Muscle layer of colon (tissue), 2 donors: ENCODE results near the gene ARID1B.

Experiments used
- H3K27ac ChIP-seq: one replicate; pipeline ENCODE4 v1.7.0; 2013; ENCODE audit warnings: low read depth, mild to moderate bottlenecking, low read length, moderate library complexity
- H3K27me3 ChIP-seq, 2 donors: one replicate each; pipeline ENCODE4 v1.7.0; 2013; ENCODE audit warnings: low read length in 2 of 2, mild to moderate bottlenecking in 2 of 2; ENCODE audit not compliant: insufficient read depth in 2 of 2, control insufficient read depth in 1 of 2
- H3K36me3 ChIP-seq: one replicate; pipeline ENCODE4 v1.7.0; 2013; ENCODE audit warnings: mild to moderate bottlenecking, low read length; ENCODE audit not compliant: insufficient read depth
- H3K4me1 ChIP-seq: one replicate; pipeline ENCODE4 v1.7.0; 2013; ENCODE audit warnings: mild to moderate bottlenecking, low read length; ENCODE audit not compliant: insufficient read depth
- H3K4me3 ChIP-seq, 2 donors: one replicate each; pipeline ENCODE4 v1.7.0; 2013; ENCODE audit warnings: low read length in 2 of 2, low read depth in 1 of 2, mild to moderate bottlenecking in 1 of 2, moderate library complexity in 1 of 2
- H3K9ac ChIP-seq: one replicate; pipeline ENCODE4 v1.7.0; 2013; ENCODE audit warnings: low read length
- H3K9me3 ChIP-seq: one replicate; pipeline ENCODE4 v1.7.0; 2013; ENCODE audit warnings: mild to moderate bottlenecking, low read length
- donor health status: abdominal sarcoma.
- donor health status: Adenocarcinoma of cecum.

ARID1B gene

DNA sequence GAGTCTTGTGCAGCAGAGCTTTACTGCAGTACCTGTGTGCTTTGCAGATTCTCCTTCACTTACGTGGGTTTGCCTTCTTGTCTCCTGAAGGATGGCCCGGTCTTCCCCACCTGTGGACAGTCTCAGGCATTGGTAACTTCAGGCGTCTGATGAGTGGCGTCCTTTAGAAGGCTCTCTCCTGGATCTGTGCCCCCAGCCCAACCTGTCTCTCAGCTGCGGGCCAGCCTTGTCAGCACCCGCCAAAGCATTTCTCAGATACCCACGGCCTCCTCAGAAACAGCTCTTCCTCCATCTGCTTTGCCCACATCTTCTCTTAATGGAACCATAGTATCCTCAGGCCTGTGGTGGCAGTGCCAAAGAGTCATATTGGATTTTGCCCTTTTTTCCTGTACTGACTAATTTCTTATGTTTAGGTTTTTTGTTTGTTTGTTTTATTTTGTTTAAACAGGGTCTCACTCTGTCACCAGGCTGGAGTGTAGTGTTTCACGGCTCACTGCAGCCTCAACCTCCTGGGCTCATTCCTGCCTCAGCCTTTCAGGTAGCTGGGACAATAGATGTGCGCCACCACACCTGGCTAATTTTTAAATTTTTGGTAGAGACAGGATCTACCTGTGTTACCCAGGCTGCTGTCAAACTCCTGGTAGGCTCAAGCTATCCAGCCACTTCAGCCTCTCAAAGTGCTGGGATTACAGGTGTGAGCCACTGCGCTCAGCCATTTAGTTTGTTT is 96.6 kb downstream of the ARID1B start:
- Histone ChIP-seq H3K4me3 (no peak overlapping the region), H3K4me1 (peaks cover 19% of the 10 kb centered on the region), H3K9me3 (no peaks in the 10 kb centered on the region), H3K27ac (no peak overlapping the region), H3K9ac (no peak overlapping the region), H3K27me3 (no peaks in the 10 kb centered on the region), H3K36me3 (no peaks in the 10 kb centered on the region)

DNA sequence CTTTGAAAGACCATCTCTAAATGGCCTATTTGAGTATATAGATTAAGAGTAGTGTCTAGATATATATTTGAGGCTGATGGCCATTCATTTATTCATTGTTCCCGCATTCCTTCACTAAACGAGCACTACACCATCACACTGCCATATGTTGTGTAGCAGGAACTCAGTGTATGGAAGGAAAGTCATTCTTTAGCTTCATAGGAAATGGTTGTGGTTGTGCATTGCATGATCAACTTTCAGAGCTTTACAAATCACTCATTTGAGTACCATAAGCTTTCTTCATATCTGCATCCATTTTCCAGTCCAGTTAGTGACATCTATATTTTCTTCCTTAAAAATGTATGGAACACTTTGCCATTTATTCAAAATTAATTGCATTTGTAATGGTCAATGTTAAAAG is 97.9 kb downstream of the ARID1B start:
- Histone ChIP-seq H3K4me3 (no peak overlapping the region), H3K9ac (no peak overlapping the region), H3K9me3 (no peaks in the 10 kb centered on the region), H3K27me3 (no peaks in the 10 kb centered on the region), H3K4me1 (peaks cover 23% of the 10 kb centered on the region), H3K36me3 (no peaks in the 10 kb centered on the region), H3K27ac (no peak overlapping the region)

DNA sequence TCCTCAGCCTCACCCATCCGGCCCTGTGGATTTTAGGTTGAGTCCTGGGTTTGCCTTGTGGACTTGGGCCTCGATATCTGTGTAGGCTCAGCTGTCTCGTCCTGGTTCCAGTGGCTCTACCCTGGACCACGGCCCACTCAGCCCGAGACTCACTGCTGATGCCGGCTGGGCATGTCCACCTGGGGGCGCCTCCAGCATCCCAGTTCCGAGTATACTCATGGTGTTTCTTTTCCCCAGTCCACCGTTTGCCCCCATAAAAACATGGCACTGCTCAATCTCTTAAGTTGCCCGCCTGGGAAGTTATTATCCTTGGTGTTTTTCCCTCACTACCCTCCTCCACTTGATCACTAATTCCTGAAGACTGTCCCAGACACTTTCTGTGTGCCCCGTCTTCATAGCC is 99.1 kb downstream of the ARID1B start:
- H3K4me1 ChIP-seq: peaks cover 22% of the 10 kb centered on the region

DNA sequence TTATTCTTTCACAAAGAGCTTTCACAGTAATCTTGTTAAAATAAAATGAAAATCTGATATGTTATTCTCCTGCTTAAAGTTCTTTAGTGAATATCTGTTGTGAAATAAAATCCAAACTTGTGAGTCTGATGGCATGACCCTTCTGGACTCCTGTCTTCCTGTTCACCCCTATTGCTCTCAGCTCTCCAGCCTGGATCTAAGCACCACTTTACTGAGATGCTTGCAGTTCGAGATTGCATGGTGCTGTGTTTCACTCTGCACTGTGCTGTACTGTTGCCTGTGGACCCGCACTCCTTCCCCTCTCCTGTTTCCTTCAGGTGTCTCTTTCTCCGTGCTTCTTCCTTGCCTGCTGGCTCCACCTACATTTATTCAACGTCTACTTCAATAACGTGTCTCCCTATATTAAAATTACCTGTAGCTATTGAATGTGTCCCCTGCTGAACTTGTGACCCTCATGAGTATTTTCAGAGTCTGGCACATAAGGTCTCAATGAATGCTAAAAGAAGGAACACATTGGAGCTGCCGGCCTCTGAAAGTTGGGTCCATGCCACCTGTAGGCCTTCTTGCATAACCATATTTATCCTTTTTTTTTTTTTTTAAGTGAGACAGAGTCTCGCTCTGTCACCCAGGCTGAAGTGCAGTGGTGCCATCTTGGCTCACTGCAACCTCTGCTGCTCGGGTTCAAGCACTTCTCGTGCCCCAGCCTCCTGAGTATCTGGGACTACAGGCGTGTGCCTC is 100.1 kb downstream of the ARID1B start:
- H3K9ac ChIP-seq: no peak overlapping the region
- H3K9me3 ChIP-seq: no peaks in the 10 kb centered on the region
- H3K36me3 ChIP-seq: no peaks in the 10 kb centered on the region
- no peaks in the 10 kb centered on the region for H3K27me3 ChIP-seq
- peaks cover 22% of the 10 kb centered on the region for H3K4me1 ChIP-seq
- H3K27ac ChIP-seq: no peak overlapping the region
- no peak overlapping the region for H3K4me3 ChIP-seq

More for the DNA sequence above, 99.1 kb downstream of the ARID1B start:
- H3K4me3 ChIP-seq: no peak overlapping the region
- no peaks in the 10 kb centered on the region for H3K36me3 ChIP-seq
- no peaks in the 10 kb centered on the region for H3K9me3 ChIP-seq
- no peaks in the 10 kb centered on the region for H3K27me3 ChIP-seq
- no peak overlapping the region for H3K27ac ChIP-seq
- no peak overlapping the region for H3K9ac ChIP-seq

DNA sequence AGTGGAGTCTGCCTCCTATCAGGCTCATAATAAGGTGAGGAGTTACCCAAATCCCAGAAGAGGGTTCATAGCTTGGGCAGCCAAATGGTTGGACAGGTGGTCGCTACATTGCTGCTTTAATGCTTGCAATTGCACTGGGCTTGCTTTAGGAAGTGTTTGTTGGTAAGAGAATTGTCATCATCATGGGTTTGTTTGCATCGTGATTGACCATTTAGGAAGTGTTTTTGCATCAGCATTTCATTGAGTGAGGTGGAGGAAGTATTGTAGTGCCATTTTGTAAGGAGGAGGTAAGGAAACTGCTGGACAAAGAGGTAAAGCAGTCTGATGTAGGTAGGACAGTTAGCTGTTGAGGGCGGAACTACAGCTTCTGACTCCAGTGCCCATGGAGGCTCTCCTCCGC is 101.5 kb downstream of the ARID1B start:
- peaks cover 25% of the 10 kb centered on the region for H3K4me1 ChIP-seq
- no peak overlapping the region for H3K27ac ChIP-seq
- H3K4me3 ChIP-seq: no peak overlapping the region
- H3K27me3 ChIP-seq: no peaks in the 10 kb centered on the region
- H3K9me3 ChIP-seq: no peaks in the 10 kb centered on the region
- no peaks in the 10 kb centered on the region for H3K36me3 ChIP-seq
- no peak overlapping the region for H3K9ac ChIP-seq

DNA sequence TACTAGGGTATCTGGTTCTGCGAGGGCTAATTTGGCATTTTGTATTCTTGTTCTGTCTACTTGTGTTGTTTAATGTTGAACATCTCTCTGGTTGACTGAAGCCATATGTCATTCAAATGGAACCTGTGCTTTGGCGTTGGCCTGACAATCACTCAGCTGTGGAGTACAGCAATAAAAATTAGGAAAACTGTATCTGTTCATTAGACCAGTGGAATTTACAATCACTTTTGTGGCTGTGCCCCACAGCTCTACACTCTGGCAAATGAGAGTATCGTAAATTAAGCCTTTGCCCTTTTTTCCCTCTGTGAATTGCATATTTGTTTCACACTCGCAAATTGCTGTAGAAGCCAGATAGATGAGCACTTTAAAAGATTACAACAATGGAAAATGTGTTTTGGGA is 102.0 kb downstream of the ARID1B start:
- Histone ChIP-seq H3K4me1 (peaks cover 27% of the 10 kb centered on the region), H3K9ac (no peak overlapping the region)

DNA sequence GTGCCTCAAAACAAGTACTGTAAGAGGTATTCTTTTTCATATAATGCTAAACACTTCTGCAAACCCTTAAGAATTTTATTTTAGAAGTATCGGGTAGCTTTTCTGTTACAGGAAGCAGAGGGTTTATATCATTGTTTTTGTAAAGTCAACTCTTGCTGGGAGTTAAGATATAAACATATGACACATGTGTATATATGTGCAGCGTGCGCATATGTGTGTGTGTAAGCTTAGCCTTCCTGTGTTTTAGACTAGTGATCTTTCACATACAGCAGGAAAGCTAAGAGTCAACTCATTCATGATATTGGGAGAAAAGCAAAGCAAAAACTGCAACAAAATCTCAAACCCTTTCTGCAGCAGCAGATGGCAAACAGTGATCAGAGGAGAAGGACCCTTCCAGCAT is 102.4 kb downstream of the ARID1B start:
- H3K9ac ChIP-seq: no peak overlapping the region
- no peaks in the 10 kb centered on the region for H3K9me3 ChIP-seq
- H3K27ac ChIP-seq: no peak overlapping the region
- no peaks in the 10 kb centered on the region for H3K27me3 ChIP-seq
- no peaks in the 10 kb centered on the region for H3K36me3 ChIP-seq
- H3K4me1 ChIP-seq: peaks cover 27% of the 10 kb centered on the region
- no peak overlapping the region for H3K4me3 ChIP-seq

More for the DNA sequence above, 102.0 kb downstream of the ARID1B start:
- Histone ChIP-seq H3K27me3 (no peaks in the 10 kb centered on the region), H3K27ac (no peak overlapping the region), H3K4me3 (no peak overlapping the region), H3K36me3 (no peaks in the 10 kb centered on the region), H3K9me3 (no peaks in the 10 kb centered on the region)

DNA sequence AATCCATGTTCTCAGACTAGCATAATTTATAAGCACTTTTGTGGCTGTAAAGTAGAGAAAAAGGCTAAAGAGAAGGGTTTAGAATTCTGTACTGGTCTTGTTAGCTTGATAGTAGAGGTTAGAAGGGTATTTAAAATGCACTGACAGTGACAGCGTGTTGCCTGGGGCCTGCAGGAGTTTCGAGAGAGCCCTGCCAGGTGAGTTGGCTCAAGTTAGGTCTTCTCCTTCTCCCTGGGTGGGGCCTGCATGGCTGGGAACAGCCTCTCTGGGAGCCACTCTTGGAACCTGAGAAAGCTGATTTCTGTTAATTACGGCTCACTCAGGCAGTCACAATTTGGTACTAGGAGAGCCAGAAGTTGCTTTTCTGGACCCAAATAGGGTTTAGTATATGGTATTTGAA is 103.7 kb downstream of the ARID1B start:
- Histone ChIP-seq H3K9ac (no peak overlapping the region), H3K4me1 (peaks cover 27% of the 10 kb centered on the region), H3K36me3 (no peaks in the 10 kb centered on the region), H3K9me3 (no peaks in the 10 kb centered on the region), H3K27ac (no peak overlapping the region), H3K27me3 (no peaks in the 10 kb centered on the region), H3K4me3 (no peak overlapping the region)

DNA sequence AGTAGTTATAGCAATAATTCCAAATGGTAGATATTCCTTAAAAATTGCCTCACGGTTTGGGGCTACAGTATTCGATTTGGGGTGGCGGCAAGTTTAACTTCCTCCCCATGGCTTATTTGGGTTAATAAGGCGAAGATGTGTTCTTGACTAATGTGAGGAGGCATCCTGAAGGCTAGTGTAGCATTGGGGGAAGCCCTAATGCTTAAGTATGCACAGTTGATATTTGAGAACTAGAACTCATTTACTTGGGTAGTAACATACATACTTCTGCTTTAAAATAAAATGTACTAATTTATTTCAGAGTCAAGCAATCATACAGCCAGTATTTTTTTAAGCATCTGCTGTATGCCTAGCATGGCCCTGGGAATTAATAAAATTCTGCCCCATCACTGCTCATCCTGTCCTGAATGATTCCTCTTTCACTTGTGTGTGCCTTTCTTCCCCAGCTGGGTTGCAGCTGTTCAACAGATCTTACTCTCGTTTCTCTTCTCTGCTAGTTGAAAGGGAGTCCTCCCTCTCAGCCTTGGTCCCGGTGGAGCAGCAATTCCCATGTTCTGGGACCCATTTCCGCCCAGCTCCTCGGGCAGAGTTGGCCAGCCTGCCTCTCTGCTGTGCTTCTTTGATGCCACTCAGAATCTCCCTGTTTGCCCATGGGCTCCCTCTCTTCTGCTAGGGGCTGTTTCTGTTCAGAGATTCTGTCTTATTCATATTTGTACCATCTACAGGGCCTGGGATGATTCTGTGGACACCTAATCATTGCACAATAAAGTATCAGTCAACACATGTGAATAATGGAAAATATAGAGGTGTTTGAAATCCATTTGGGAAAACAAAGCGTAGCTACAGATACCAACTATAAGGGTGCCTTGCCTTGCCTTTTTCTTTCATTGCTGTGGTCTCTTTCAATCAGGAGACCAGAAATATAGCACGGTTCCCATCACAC is 104.8 kb downstream of the ARID1B start:
- H3K27ac ChIP-seq: no peak overlapping the region
- no peak overlapping the region for H3K4me3 ChIP-seq
- no peaks in the 10 kb centered on the region for H3K36me3 ChIP-seq
- H3K9me3 ChIP-seq: no peaks in the 10 kb centered on the region
- peaks cover 26% of the 10 kb centered on the region for H3K4me1 ChIP-seq
- no peak overlapping the region for H3K9ac ChIP-seq
- no peaks in the 10 kb centered on the region for H3K27me3 ChIP-seq

DNA sequence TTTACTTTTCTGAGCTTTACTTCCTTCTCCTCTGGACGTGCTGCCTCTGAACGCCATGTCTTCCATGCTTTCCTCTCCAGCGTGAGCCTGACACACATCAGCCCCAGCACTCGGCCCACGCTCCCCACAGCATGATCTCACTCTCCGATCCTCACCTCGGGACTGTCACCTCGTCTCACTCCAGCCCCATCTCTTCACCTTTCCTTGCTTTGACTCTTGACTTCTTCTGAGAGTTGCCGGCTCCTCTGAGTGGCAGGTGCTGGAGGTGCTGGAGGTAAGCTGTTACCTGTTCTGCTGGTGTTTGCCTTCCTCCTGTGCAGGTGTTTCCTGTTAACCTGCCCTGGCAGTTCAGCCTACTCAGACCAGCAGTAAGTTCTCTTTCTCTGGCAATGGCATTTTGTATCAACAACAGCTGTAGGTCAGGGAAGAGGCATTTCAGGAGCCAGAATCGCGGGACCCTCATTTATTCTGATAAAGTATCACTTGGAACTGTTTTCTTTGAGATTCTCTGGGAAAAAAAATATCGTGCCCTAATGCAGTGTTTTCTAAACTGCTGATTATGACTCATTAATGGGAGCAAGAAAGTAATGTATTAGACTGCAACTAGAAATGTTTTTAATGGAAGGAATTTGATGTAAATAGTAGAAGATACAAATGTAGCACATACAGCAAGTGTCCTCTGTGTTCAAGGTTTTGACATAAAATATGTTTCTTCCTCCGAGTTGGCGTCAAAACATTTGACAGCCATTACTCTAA is 106.5 kb downstream of the ARID1B start:
- Histone ChIP-seq H3K9ac (no peak overlapping the region), H3K4me1 (peaks cover 17% of the 10 kb centered on the region), H3K27ac (no peak overlapping the region)

DNA sequence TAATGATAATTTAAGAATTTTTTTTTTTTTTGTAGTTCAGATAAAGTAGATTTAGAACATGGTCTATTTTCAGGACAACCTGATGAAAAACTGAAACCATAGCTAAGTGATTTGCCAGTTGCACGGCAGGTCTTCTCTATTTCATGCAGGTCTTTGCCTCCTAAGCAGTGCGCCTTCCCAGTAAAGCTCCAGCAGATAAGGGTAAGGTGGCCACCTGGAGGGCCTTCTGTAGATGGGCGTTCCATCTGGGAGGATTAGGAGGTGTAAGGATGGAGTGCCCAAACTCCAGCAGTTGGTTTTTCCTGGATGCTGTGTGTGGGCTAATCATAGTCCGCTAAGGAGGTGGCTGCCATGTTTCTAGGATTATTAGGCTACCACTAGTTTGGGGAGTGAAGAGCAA is 107.1 kb downstream of the ARID1B start:
- no peak overlapping the region for H3K27ac ChIP-seq

More for the DNA sequence above, 106.5 kb downstream of the ARID1B start:
- Histone ChIP-seq H3K36me3 (no peaks in the 10 kb centered on the region), H3K4me3 (no peak overlapping the region), H3K9me3 (no peaks in the 10 kb centered on the region), H3K27me3 (no peaks in the 10 kb centered on the region)

More for the DNA sequence above, 107.1 kb downstream of the ARID1B start:
- H3K9ac ChIP-seq: no peak overlapping the region
- no peaks in the 10 kb centered on the region for H3K27me3 ChIP-seq
- H3K4me3 ChIP-seq: no peak overlapping the region
- no peaks in the 10 kb centered on the region for H3K9me3 ChIP-seq
- peaks cover 14% of the 10 kb centered on the region for H3K4me1 ChIP-seq
- H3K36me3 ChIP-seq: no peaks in the 10 kb centered on the region
